NCI-H1694 treated with DMSO at 0.1 percent for 48 hours (cell line): ENCODE results near the gene TIMM22.
A peak's percentile ranks its signal among the peaks of the same experiment; 100 is the strongest.
"Not testable (repeated sequence)": the region's sequence is repeated elsewhere in the genome, so short reads cannot be mapped to it uniquely, and the experiment has no call there.

Experiments used
- DNase-seq: peaks from one replicate; lab custom pipeline; 2025; lab: John Stamatoyannopoulos, UW

Gene TIMM22

GRCh38 chr17:1039511-1040215 is 42.7 kb downstream of the TIMM22 start:
- no peak for DNase-seq

GRCh38 chr17:1040216-1040600 is 43.3 kb downstream of the TIMM22 start:
- DNase-seq = no peak

GRCh38 chr17:1041746-1042145 is 44.8 kb downstream of the TIMM22 start:
- no peak for DNase-seq

GRCh38 chr17:1042486-1042885 is 45.6 kb downstream of the TIMM22 start:
- DNase-seq = no peak

- DNase-seq = no peak
Observed at GRCh38 chr17:1043601-1044251, 46.8 kb downstream of the TIMM22 start.

GRCh38 chr17:1044387-1045009 is 47.6 kb downstream of the TIMM22 start:
- DNase-seq = not testable (repeated sequence)

- DNase-seq = no peak
Observed at GRCh38 chr17:1045456-1045855, 48.5 kb downstream of the TIMM22 start.

GRCh38 chr17:1047177-1047878 is 50.4 kb downstream of the TIMM22 start:
- peak; percentile 87 for DNase-seq

GRCh38 chr17:1047879-1048470 is 51.0 kb downstream of the TIMM22 start:
- DNase-seq = no peak

GRCh38 chr17:1048516-1049115 is 51.7 kb downstream of the TIMM22 start:
- DNase-seq = not testable (repeated sequence)

- no peak for DNase-seq
Observed at GRCh38 chr17:1049446-1050225, 52.7 kb downstream of the TIMM22 start.

- DNase-seq = no peak
Observed at GRCh38 chr17:1050246-1050995, 53.5 kb downstream of the TIMM22 start.

- DNase-seq = no peak
Observed at GRCh38 chr17:1050996-1051925, 54.3 kb downstream of the TIMM22 start.
